ENCODE measurements around the gene MYH9. TPM values are rescaled to one million over a fixed set of nuclear protein-coding genes. Genes with fewer than 3 reads are reported as not detected.

MYH9 gene
- total and polyA plus RNA-seq, 4 donors = 184 to 667 (median 332) TPM

DNA sequence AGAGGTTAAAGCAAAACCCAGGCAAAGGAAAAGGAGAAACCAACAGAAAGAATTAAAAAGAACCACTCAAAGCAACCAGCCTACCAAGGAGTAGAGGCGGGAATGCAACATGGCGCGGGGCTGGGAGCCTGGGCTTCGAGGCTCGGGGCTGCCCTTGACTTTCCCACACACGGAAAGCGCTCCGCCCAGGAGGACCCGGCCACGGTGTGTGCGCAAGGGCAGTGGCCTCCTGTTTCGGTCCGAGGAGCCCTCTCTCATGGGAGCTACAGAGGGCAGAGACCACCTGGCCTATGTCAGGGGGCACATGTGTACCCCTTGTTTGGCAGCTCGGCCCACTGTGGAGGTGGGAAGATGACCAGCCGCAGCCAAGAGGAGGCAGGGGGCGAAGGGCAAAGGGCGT, 78.9 kb downstream of the MYH9 start:
- no peak for DNase-seq
- H3K9me3 ChIP-seq (ENCODE audit: control insufficient read depth in 4 of 4, insufficient read depth in 3 of 4, low read length in 3 of 4) = no peaks in the 10 kb centered on the region
- WGBS, 2 donors = 88 to 96% methylated on average over 17 of the region's 17 CpGs
- no peak overlapping the region for H3K27ac ChIP-seq (ENCODE audit: low read depth in 1 of 2, low read length in 1 of 2)
- H3K4me1 ChIP-seq (ENCODE audit: control insufficient read depth in 5 of 5, insufficient read depth in 5 of 5, low read length in 5 of 5) = no peaks in the 10 kb centered on the region
- no peak for ATAC-seq (ENCODE audit: insufficient read depth, low FRiP score)
- peaks cover 49 to 77% (median 64%) of the 10 kb centered on the region in 4 donors for H3K36me3 ChIP-seq (ENCODE audit: control insufficient read depth in 4 of 4, insufficient read depth in 4 of 4, low read length in 4 of 4)
- no peaks in the 10 kb centered on the region for H3K27me3 ChIP-seq (ENCODE audit: control insufficient read depth in 3 of 3, insufficient read depth in 3 of 3, low read length in 2 of 3)
- no peak overlapping the region for H3K4me3 ChIP-seq
- no peak overlapping the region for H3K9ac ChIP-seq (ENCODE audit: insufficient read depth in 1 of 2, low read length in 2 of 2)
- TF ChIP-seq, protein P1, sequence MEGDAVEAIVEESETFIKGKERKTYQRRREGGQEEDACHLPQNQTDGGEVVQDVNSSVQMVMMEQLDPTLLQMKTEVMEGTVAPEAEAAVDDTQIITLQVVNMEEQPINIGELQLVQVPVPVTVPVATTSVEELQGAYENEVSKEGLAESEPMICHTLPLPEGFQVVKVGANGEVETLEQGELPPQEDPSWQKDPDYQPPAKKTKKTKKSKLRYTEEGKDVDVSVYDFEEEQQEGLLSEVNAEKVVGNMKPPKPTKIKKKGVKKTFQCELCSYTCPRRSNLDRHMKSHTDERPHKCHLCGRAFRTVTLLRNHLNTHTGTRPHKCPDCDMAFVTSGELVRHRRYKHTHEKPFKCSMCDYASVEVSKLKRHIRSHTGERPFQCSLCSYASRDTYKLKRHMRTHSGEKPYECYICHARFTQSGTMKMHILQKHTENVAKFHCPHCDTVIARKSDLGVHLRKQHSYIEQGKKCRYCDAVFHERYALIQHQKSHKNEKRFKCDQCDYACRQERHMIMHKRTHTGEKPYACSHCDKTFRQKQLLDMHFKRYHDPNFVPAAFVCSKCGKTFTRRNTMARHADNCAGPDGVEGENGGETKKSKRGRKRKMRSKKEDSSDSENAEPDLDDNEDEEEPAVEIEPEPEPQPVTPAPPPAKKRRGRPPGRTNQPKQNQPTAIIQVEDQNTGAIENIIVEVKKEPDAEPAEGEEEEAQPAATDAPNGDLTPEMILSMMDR (IDR thresholded peaks at IDR 0.05; ENCODE audit: control extremely low read depth, extremely low read depth) = no peak

DNA sequence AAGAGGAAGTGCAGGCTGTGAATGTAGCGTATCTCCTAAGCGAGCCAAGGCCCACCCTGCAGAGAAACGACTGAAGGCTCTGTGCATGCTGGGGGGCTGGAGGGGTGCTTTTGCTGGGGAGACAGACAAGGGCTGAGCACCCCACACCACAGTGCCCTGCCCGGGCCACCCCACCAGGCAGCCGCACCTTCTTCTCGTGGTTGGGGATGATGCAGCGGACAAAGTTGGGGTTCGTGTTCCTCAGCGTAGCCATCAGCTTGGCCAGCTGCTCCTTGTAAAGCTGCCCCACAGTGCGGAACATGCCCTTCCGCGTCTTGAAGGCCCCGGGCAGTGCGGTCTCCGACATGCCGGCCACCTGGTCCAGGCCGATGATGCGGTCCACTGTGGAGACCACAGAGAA, 81.5 kb downstream of the MYH9 start:
- no peak for ATAC-seq (ENCODE audit: insufficient read depth, low FRiP score)
- Histone ChIP-seq H3K36me3 (ENCODE audit: control insufficient read depth in 4 of 4, insufficient read depth in 4 of 4, low read length in 4 of 4) (peaks cover 54 to 77% (median 63%) of the 10 kb centered on the region in 4 donors), H3K27me3 (ENCODE audit: control insufficient read depth in 3 of 3, insufficient read depth in 3 of 3, low read length in 2 of 3) (no peaks in the 10 kb centered on the region), H3K9me3 (ENCODE audit: control insufficient read depth in 4 of 4, insufficient read depth in 3 of 4, low read length in 3 of 4) (no peaks in the 10 kb centered on the region), H3K27ac (ENCODE audit: low read depth in 1 of 2, low read length in 1 of 2) (no peak overlapping the region), H3K4me1 (ENCODE audit: control insufficient read depth in 5 of 5, insufficient read depth in 5 of 5, low read length in 5 of 5) (peaks cover 0 to 3% (median 0%) of the 10 kb centered on the region in 5 donors), H3K4me3 (no peak overlapping the region), H3K9ac (ENCODE audit: insufficient read depth in 1 of 2, low read length in 2 of 2) (no peak overlapping the region)
- 85 to 88% methylated on average over 18 of the region's 18 CpGs for WGBS, 2 donors
- TF ChIP-seq, protein P1 (IDR thresholded peaks at IDR 0.05; ENCODE audit: control extremely low read depth, extremely low read depth) = no peak
- DNase-seq = no peak

DNA sequence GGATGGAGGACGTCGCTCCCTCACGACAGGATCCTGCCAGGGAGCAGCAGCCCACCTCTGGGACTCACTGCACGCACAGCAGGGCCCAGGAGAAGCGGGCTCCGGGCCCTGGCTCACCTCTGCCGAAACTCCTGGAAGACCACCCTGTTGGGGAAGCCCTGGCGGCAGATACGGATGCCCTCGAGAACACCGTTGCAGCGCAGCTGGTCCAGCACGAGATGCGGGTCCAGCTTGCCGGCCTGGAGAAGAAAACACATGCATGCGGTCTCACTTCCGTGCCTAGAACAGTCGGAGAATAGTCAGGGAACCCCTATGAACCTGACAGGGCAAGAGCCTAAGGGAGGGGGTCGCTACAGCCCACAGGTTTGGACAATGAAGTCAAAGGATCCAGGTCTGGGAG, 82.0 kb downstream of the MYH9 start:
- Histone ChIP-seq H3K9ac (ENCODE audit: insufficient read depth in 1 of 2, low read length in 2 of 2) (no peak overlapping the region), H3K27ac (ENCODE audit: low read depth in 1 of 2, low read length in 1 of 2) (peak overlapping the region in 1 of 2 donors; percentile 45), H3K4me3 (no peak overlapping the region), H3K27me3 (ENCODE audit: control insufficient read depth in 3 of 3, insufficient read depth in 3 of 3, low read length in 2 of 3) (no peaks in the 10 kb centered on the region), H3K4me1 (ENCODE audit: control insufficient read depth in 5 of 5, insufficient read depth in 5 of 5, low read length in 5 of 5) (peaks cover 0 to 3% (median 0%) of the 10 kb centered on the region in 5 donors), H3K36me3 (ENCODE audit: control insufficient read depth in 4 of 4, insufficient read depth in 4 of 4, low read length in 4 of 4) (peaks cover 54 to 77% (median 62%) of the 10 kb centered on the region in 4 donors), H3K9me3 (ENCODE audit: control insufficient read depth in 4 of 4, insufficient read depth in 3 of 4, low read length in 3 of 4) (no peaks in the 10 kb centered on the region)
- no peak for ATAC-seq (ENCODE audit: insufficient read depth, low FRiP score)
- DNase-seq = no peak
- TF ChIP-seq, protein P1 (IDR thresholded peaks at IDR 0.05; ENCODE audit: control extremely low read depth, extremely low read depth) = no peak
- WGBS, 2 donors = 86 to 95% methylated on average over 19 of the region's 19 CpGs

DNA sequence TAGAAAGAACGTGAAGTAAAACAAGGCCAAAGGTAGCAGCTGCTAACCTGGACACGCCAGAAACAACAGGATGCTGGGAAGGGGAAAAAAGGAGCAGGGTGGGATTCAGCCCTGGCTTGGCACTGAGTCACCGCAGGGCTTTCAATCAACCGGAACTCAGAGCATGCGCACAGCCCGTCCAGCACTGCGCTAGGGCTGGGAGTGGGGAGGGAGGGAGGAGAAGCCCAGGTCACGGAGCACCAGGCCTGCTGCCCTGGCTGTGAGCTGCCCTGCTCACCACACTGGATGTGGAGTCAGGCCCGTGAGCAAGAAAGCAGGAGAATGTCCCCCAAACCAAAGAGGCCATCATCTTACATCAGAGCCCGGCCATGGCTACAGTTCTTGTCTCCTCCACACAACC, 83.3 kb downstream of the MYH9 start:
- TF ChIP-seq, protein P1 (IDR thresholded peaks at IDR 0.05; ENCODE audit: control extremely low read depth, extremely low read depth) = no peak
- 70 to 87% methylated on average over 9 to 10 of the region's 10 CpGs for WGBS, 2 donors
- ATAC-seq (ENCODE audit: insufficient read depth, low FRiP score) = no peak

More for the DNA sequence above, 83.3 kb downstream of the MYH9 start:
- Histone ChIP-seq H3K36me3 (ENCODE audit: control insufficient read depth in 4 of 4, insufficient read depth in 4 of 4, low read length in 4 of 4) (peaks cover 64 to 84% (median 70%) of the 10 kb centered on the region in 4 donors), H3K27me3 (ENCODE audit: control insufficient read depth in 3 of 3, insufficient read depth in 3 of 3, low read length in 2 of 3) (no peaks in the 10 kb centered on the region), H3K27ac (ENCODE audit: low read depth in 1 of 2, low read length in 1 of 2) (peak overlapping the region in 1 of 2 donors; percentile 43), H3K4me3 (no peak overlapping the region), H3K9me3 (ENCODE audit: control insufficient read depth in 4 of 4, insufficient read depth in 3 of 4, low read length in 3 of 4) (no peaks in the 10 kb centered on the region), H3K4me1 (ENCODE audit: control insufficient read depth in 5 of 5, insufficient read depth in 5 of 5, low read length in 5 of 5) (peaks cover 0 to 3% (median 0%) of the 10 kb centered on the region in 5 donors), H3K9ac (ENCODE audit: insufficient read depth in 1 of 2, low read length in 2 of 2) (no peak overlapping the region)
- no peak for DNase-seq

All from lung (tissue), 12 donors.